ENCODE measurements around the gene ZDHHC11B.

GRCh38 chr5:765948-766631, 18.4 kb downstream of the ZDHHC11B start:
- TF ChIP-seq CTCF (IDR thresholded peaks at IDR 0.05 in 4 of 5, conservative IDR thresholded peaks at IDR 0.05 in 1 of 5): no peak
- TF ChIP-seq POLR2A (IDR thresholded peaks at IDR 0.05): no peak

Measured in gastrocnemius medialis (tissue), 4 donors.